Thyroid gland (tissue), 4 donors: Measurements from ENCODE around the gene TAB3.

Source experiments
- CTCF ChIP-seq, 6 experiments: fragments of 200-600 bp in 3 of 6; fragments of 450-650 bp in 3 of 6; sonication (generic) in 3 of 6; IDR thresholded peaks; one replicate each; pipeline ENCODE4 v1.5.1; 2016 to 2019; ENCODE audit warnings: antibody characterized with exemption in 6 of 6, mild to moderate bottlenecking in 2 of 6, inconsistent platforms in 1 of 6, moderate library complexity in 1 of 6
- POLR2A ChIP-seq, 2 donors: fragments of 450-650 bp; IDR thresholded peaks; one replicate each; pipeline ENCODE4 v1.6.1; 2017; ENCODE audit warnings: antibody characterized with exemption in 2 of 2, mild to moderate bottlenecking in 2 of 2, moderate library complexity in 1 of 2

- no peak for TF ChIP-seq CTCF (IDR thresholded peaks at IDR 0.05)
- TF ChIP-seq POLR2A (IDR thresholded peaks at IDR 0.05): no peak
Measured at GRCh38 chrX:30806187-30806728, 82.8 kb downstream of the TAB3 start.
